Epithelial cell of proximal tubule (primary cell): ENCODE measurements around the gene GBA2. TPM values are rescaled to one million over a fixed set of nuclear protein-coding genes. Genes with fewer than 3 reads are reported as not detected.

ENCODE experiments used
- DNase-seq: peaks from one replicate; pipeline ENCODE4 v3.0.0-alpha.2; 2011; ENCODE audit warnings: low read depth
- H3K4me3 ChIP-seq: 2 replicates; pipeline ENCODE4 v1.5.1; 2011; ENCODE audit warnings: low read depth, mild to moderate bottlenecking, low read length
- CTCF ChIP-seq: conservative IDR thresholded peaks from 2 replicates; pipeline ENCODE4 v1.5.1; 2012; ENCODE audit warnings: low read depth, mild to moderate bottlenecking, low read length
- total RNA-seq: library from RNA; depleted of rRNA; stranded (reverse); fragments of >200 nt; gene quantifications from 2 replicates; pipeline ENCODE4 v1.2.3, GENCODE V29; 2015

The GBA2 gene
- total RNA-seq, 1 donor from 2014 or later = 39.3 TPM

GRCh38 chr9:35690294-35690613 is 58.8 kb downstream of the GBA2 start:
- no peak for DNase-seq
- H3K4me3 ChIP-seq = peak overlapping the region; percentile 78
- TF ChIP-seq CTCF = no peak

GRCh38 chr9:35689542-35690293 is 59.3 kb downstream of the GBA2 start, which contains the start of gene TPM2:
Gene TPM2, minus strand, starts transcription at chr9:35689925. Its CDS starts 108 bp downstream, at chr9:35689817.
- H3K4me3 ChIP-seq = peak within 1 kb of the TSS; percentile 78
- no peak for DNase-seq
- TF ChIP-seq CTCF = no peak

- DNase-seq = peak; percentile 48
- H3K4me3 ChIP-seq = peak overlapping the region; percentile 78
- TF ChIP-seq CTCF = no peak
Measured at GRCh38 chr9:35688558-35689541, 60.2 kb downstream of the GBA2 start.

GRCh38 chr9:35687972-35688557 is 61.0 kb downstream of the GBA2 start:
- DNase-seq = no peak
- TF ChIP-seq CTCF = no peak
- no peak overlapping the region for H3K4me3 ChIP-seq

GRCh38 chr9:35687306-35687705 is 61.7 kb downstream of the GBA2 start:
- no peak overlapping the region for H3K4me3 ChIP-seq
- no peak for TF ChIP-seq CTCF
- no peak for DNase-seq

Other genes starting within 250 kb of the GBA2 start
- gene TESK1, start 144.0 kb downstream of the GBA2 start, total RNA-seq = 23.5 and 24.0 TPM in 2 replicates
- 0.51 and 1.2 TPM in 2 replicates for gene CD72, start 130.8 kb downstream of the GBA2 start, total RNA-seq
- not detected in 2 replicates for gene SIT1, start 98.3 kb downstream of the GBA2 start, total RNA-seq
- gene RMRP, start 91.2 kb downstream of the GBA2 start, total RNA-seq = 3,154 and 10,636 TPM in 2 replicates
- 19.0 and 35.4 TPM in 2 replicates for gene CCDC107, start 90.9 kb downstream of the GBA2 start, total RNA-seq
- 11.9 and 17.5 TPM in 2 replicates for gene ARHGEF39, start 84.0 kb downstream of the GBA2 start, total RNA-seq
- gene CA9, start 75.3 kb downstream of the GBA2 start, total RNA-seq = 0.43 TPM in 1 of 2 replicates, not detected in the other
- gene TPM2, start 59.3 kb downstream of the GBA2 start, total RNA-seq = 265 and 267 TPM in 2 replicates
- 114 and 177 TPM in 2 replicates for gene TLN1, start 17.0 kb downstream of the GBA2 start, total RNA-seq
- gene CREB3, start 16.6 kb downstream of the GBA2 start, total RNA-seq = 49.9 and 66.4 TPM in 2 replicates
- 13.6 and 14.9 TPM in 2 replicates for gene RGP1, start 59 bp upstream of the GBA2 start, total RNA-seq
- not detected in 2 replicates for gene MSMP, start 5.0 kb upstream of the GBA2 start, total RNA-seq
- gene NPR2, start 42.4 kb upstream of the GBA2 start, total RNA-seq = 7.3 and 11.0 TPM in 2 replicates
- 0.12 and 0.14 TPM in 2 replicates for gene SPAG8, start 63.0 kb upstream of the GBA2 start, total RNA-seq
- 25.9 and 32.5 TPM in 2 replicates for gene HINT2, start 65.8 kb upstream of the GBA2 start, total RNA-seq
- not detected in 2 replicates for gene FAM221B, start 79.5 kb upstream of the GBA2 start, total RNA-seq
- gene TMEM8B, start 80.0 kb upstream of the GBA2 start, total RNA-seq = 2.5 and 4.2 TPM in 2 replicates
- gene OR13J1, start 121.2 kb upstream of the GBA2 start, total RNA-seq = not detected in 2 replicates
- gene HRCT1, start 157.0 kb upstream of the GBA2 start, total RNA-seq = 0.58 TPM in 1 of 2 replicates, not detected in the other
- 0.29 TPM in 1 of 2 replicates, not detected in the other for gene SPAAR, start 160.3 kb upstream of the GBA2 start, total RNA-seq
- gene OR2S2, start 208.9 kb upstream of the GBA2 start, total RNA-seq = not detected in 2 replicates